Fibroblast of villous mesenchyme (primary cell): ENCODE results near the gene METTL21C. TPM values are rescaled to one million over a fixed set of nuclear protein-coding genes. Genes with fewer than 3 reads are reported as not detected.
A peak's percentile ranks its signal among the peaks of the same experiment; 100 is the strongest.

ENCODE experiments used
- DNase-seq: peaks from one replicate; pipeline ENCODE4 v3.0.0-alpha.2; 2010; ENCODE audit warnings: low read depth
- H3K4me3 ChIP-seq: 2 replicates; pipeline ENCODE4 v1.5.1; 2011; ENCODE audit warnings: low read depth, mild to moderate bottlenecking, low read length
- CTCF ChIP-seq: IDR thresholded peaks from 2 replicates; pipeline ENCODE4 v1.5.1; 2012; ENCODE audit warnings: low read depth, mild to moderate bottlenecking, low read length; ENCODE audit not compliant: insufficient read depth
- total RNA-seq: library from RNA; depleted of rRNA; stranded (reverse); fragments of >200 nt; gene quantifications from 2 replicates; pipeline ENCODE4 v1.2.3, GENCODE V29; 2012

Gene METTL21C
- total RNA-seq, 1 donor = not detected

GRCh38 chr13:102651892-102652291 is 43.0 kb downstream of the METTL21C start:
- DNase-seq = peak; percentile 95
- TF ChIP-seq CTCF = no peak
- H3K4me3 ChIP-seq = no peak overlapping the region

- TF ChIP-seq CTCF = no peak
- H3K4me3 ChIP-seq = no peak overlapping the region
- peak; percentile 78 for DNase-seq
These were observed 43.5 kb downstream of the METTL21C start for GRCh38 chr13:102651392-102651791.

- H3K4me3 ChIP-seq = no peak overlapping the region
- DNase-seq = no peak
- TF ChIP-seq CTCF = no peak
These were observed 44.4 kb downstream of the METTL21C start for GRCh38 chr13:102650444-102650843.

GRCh38 chr13:102648046-102648445 is 46.8 kb downstream of the METTL21C start:
- DNase-seq = no peak
- TF ChIP-seq CTCF = no peak
- no peak overlapping the region for H3K4me3 ChIP-seq

GRCh38 chr13:102645701-102646100 is 49.1 kb downstream of the METTL21C start:
- no peak for TF ChIP-seq CTCF
- DNase-seq = no peak
- H3K4me3 ChIP-seq = no peak overlapping the region

- TF ChIP-seq CTCF = no peak
- no peak overlapping the region for H3K4me3 ChIP-seq
- no peak for DNase-seq
These were observed 51.2 kb downstream of the METTL21C start for GRCh38 chr13:102643656-102644055.

GRCh38 chr13:102642475-102642874 is 52.4 kb downstream of the METTL21C start:
- no peak for DNase-seq
- TF ChIP-seq CTCF = no peak

More at GRCh38 chr13:102642475-102642874, 52.4 kb downstream of the METTL21C start:
- H3K4me3 ChIP-seq = no peak overlapping the region
